GM12872 (cell line): ENCODE measurements around the gene STX8.

Source experiments
- TF ChIP-seq, protein P1 (sequence below): IDR thresholded peaks from 3 replicates; pipeline ENCODE4 v1.5.1; 2011; ENCODE audit warnings: low read depth, mild to moderate bottlenecking, low read length, moderate library complexity; ENCODE audit not compliant: insufficient read depth

STX8 gene

DNA sequence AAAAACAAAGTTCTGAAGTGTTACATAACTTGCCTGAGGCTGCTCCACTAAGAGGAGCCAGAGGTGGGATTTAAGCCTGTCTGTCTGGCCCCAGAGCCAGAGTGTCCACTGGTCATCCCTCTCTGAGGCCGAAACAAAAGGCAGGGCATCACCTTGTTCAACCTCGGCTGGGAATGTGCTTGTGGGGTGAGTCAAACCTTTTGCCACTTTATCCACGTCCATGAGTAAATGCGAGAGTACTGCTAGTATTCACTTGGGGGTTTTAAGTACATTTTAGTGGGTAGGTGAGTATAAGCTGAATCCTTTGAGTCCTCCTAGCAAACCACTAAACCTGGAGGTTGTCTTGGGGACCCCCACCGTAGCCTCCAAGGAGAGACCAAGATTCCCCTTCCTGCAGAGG is 103.5 kb downstream of the STX8 start:
- TF ChIP-seq, protein P1, sequence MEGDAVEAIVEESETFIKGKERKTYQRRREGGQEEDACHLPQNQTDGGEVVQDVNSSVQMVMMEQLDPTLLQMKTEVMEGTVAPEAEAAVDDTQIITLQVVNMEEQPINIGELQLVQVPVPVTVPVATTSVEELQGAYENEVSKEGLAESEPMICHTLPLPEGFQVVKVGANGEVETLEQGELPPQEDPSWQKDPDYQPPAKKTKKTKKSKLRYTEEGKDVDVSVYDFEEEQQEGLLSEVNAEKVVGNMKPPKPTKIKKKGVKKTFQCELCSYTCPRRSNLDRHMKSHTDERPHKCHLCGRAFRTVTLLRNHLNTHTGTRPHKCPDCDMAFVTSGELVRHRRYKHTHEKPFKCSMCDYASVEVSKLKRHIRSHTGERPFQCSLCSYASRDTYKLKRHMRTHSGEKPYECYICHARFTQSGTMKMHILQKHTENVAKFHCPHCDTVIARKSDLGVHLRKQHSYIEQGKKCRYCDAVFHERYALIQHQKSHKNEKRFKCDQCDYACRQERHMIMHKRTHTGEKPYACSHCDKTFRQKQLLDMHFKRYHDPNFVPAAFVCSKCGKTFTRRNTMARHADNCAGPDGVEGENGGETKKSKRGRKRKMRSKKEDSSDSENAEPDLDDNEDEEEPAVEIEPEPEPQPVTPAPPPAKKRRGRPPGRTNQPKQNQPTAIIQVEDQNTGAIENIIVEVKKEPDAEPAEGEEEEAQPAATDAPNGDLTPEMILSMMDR, result no peak

DNA sequence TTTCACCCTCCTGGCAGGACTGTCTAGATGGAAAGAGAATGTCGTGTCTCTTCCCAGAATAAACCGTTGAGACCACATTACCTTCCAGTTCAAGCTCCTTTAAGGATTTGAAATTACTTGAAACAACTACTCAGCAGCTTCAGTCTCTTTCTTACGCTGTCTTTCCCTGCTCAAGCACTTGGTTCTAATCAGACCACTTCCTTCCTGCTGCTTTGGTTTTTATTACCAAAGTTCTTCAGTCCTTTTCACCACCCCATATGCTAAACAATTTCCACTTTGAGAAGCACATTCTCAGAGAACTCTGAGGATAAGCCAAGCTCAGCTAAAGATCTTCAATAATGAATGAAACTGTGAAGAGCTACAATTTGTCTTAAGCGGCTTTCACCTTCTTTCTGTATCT is 105.4 kb downstream of the STX8 start:
- TF ChIP-seq, protein P1, result no peak

DNA sequence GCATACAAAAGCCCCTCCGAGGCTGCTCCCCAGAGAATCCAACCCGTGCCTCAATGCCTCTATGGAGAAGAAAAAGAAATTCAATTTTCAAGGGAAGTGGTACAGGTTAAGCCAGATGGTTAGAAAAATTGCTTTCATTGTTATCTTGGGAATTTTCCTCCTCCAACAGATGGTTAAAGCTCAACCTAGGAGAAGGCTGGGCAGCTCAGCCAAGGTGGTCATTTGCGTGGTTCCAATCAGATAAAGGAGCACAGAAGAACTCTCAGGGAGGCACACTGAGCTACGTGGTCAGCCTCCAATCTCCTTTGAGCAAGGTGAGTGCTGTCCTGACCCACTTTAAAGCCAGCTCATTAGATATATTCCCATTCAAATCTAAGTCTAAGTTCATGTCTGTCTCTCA is 106.7 kb downstream of the STX8 start:
- TF ChIP-seq, protein P1, result no peak

DNA sequence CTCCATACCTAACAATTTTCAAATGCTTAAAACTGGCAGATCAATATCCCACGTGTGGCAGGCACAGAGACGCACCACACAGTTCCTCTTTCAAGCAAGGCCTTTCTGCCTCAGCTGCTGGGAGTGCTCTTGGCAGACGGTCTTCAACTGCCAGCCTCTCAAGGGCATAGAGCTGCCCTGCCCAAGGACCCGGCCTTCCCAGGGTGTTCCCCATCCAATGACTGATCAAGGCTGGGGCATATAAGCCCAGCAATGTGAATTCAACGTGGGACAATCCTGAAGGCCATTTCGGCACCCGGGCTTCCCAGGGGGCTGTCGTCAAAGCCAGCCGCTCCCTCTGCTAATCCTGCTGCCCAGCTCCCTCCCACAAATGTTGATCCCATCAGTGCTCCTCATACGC is 107.1 kb downstream of the STX8 start:
- TF ChIP-seq, protein P1, result no peak

DNA sequence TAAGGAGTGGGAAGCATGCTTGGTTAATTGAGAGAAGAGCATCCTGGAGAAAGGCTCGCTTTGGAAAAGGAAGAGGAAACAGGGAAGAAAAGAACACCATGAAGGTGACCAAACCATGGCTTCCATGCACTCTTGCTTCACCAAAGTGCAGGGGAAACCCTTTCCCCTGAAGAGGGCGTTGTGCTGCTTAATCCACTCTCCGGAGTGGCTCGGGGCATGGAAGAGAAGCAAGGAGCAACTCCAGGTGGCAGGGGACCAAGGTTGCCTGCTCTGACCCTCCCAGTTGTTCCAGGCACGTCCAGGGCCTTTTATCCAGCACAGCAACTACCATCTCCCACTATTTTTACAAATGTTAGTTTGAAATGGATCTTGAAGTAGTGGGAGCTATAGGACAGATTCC is 108.1 kb downstream of the STX8 start:
- TF ChIP-seq, protein P1, result 0 out of 3 replicates have a peak, but pooled peaks have one; percentile 9

DNA sequence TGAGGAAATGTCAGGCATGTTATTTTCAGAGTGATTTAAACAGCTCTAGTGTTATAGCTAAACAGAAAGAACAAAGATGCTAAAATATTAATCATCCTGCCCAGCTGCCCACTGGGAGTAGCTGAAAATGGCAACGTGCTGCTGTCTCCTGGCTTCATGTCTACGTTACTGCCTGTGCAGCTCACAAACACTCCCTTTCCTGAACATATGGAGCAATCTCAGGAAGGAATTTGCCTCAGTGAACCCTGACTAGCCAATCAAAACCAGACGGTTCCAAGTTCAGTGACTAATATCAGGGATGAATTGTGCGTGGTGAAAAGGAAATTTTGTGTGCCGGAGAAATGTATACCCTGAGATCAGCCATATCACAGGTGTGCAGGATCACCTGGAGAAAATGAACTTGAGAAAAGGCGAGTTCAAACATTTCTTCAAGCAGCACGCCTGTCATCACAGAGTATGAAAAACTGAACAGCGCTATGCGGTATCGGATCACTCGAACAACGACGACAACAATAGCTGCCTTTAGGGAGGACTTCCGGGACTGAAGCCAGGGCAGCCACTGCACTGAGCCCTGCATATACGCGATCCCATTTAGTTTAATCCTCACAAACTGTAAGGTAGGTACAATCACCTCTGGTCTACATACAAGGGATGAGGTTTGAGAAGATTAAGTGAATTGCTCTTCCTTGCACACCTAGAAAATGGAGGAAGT is 110.3 kb downstream of the STX8 start:
- TF ChIP-seq, protein P1, result no peak

DNA sequence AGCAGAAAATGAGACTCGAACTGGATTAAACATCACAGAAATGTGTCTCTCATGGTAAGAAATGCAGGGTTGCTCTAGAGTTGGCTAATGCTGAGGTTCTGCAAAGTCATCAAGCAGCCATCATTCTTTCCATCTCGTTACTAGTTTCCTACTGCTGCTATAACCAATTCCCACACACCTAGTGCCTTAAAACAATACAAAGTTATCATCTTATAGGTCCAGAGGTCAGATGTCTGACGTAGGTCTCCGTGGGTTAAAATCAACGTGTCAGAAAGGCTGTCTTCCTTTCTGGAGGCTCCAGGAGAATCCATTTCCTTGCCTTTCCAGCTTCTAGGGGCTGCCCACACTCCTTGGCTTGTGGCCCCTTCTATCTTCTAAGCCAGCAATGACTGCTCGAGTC is 118.6 kb downstream of the STX8 start:
- TF ChIP-seq, protein P1, result no peak

DNA sequence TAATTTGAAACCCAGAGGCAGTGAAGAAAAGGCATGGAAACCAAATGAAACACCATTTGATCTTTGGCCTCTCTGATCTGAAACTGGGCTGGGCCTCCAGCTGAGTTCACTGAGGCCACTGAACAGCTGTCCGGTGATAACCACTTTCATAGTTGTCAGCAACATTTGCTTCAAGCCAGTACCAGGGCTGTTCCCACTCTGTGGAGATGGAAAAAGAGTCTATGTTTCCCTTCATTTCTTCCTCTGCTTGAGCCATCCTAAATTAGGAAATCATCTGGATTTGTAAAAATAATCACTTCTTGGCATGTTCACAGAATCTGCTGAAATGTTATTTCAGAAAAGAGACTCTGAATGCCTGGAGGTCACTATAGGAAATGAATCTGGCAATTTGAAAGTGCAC is 119.3 kb downstream of the STX8 start:
- TF ChIP-seq, protein P1, result no peak
